ENCODE data around the gene COQ8A.

DNA sequence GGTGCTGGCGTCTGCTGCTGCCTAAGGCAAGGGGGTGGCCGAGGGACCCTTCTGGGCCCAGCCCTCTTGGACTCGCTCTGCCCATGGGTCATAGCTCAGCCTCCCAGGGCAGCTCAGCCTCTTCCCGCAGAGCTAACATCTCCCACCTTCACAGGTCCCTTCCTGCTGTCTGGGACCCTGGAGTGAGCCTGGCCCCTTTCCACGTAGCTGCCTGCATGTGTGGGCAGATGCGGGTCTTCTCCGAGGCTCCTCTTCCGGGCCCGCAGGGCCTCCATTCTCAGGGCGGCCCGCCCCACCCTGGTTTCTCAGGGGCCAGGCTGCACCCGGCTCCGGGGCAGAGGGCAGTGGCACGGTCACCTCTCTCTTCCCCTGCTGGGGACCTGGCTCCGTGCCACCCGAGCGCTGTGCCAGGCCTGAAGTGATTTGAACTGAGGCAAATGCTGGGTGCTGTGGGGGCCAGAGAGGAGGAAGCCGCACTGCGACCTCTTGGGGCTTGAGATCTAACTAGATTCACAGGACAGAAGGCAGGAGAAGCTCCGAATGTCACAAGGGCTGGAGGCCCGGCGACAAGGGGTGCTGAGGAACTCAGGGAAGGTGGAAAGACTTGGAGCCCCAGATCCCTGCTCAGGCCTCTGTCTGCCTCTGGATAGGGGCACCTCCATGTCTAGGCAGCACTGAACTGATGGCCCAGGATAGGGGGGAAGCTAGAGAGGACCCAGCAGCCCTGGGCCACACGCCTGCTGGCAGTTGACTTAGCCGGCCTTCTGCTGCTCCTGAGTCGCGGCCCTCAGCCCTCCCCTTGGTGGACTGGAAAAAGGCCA lies 40.7 kb downstream of the COQ8A start:
- no peak for TF ChIP-seq CTCF (IDR thresholded peaks at IDR 0.05)
- TF ChIP-seq POLR2A (IDR thresholded peaks at IDR 0.05) = no peak

Measured in prostate gland (tissue), 2 donors.